Ishikawa (cell line): ENCODE data around the gene HSD11B1.

ENCODE experiments used
- CEBPB ChIP-seq: IDR thresholded peaks from 2 replicates; pipeline ENCODE4 v1.6.1; 2012
- CREB1 ChIP-seq: IDR thresholded peaks from 2 replicates; pipeline ENCODE4 v1.6.1; 2012; ENCODE audit warnings: low read depth
- EGR1 ChIP-seq: IDR thresholded peaks from 2 replicates; pipeline ENCODE4 v1.6.1; 2012
- EP300 ChIP-seq: IDR thresholded peaks from 2 replicates; pipeline ENCODE4 v1.6.1; 2012; ENCODE audit warnings: borderline replicate concordance
- FOXM1 ChIP-seq: IDR thresholded peaks from 2 replicates; pipeline ENCODE4 v1.6.1; 2012; ENCODE audit warnings: low read depth, borderline replicate concordance
- NFIC ChIP-seq: IDR thresholded peaks from 2 replicates; pipeline ENCODE4 v1.6.1; 2012
- RAD21 ChIP-seq: IDR thresholded peaks from 2 replicates; pipeline ENCODE4 v1.6.1; 2012; ENCODE audit warnings: low read depth
- TAF1 ChIP-seq: IDR thresholded peaks from 2 replicates; pipeline ENCODE4 v1.6.1; 2012; ENCODE audit warnings: low read depth, mild to moderate bottlenecking
- TCF12 ChIP-seq: IDR thresholded peaks from 2 replicates; pipeline ENCODE4 v1.6.1; 2012; ENCODE audit warnings: low read depth
- TEAD4 ChIP-seq: IDR thresholded peaks from 2 replicates; pipeline ENCODE4 v1.6.1; 2012
- USF1 ChIP-seq: IDR thresholded peaks from 2 replicates; pipeline ENCODE4 v1.6.1; 2012
- YY1 ChIP-seq: IDR thresholded peaks from 2 replicates; pipeline ENCODE4 v1.6.1; 2012; ENCODE audit warnings: low read depth
- ZBTB7A ChIP-seq: IDR thresholded peaks from 2 replicates; pipeline ENCODE4 v1.6.1; 2012; ENCODE audit warnings: low read depth
- TF ChIP-seq, protein P1 (sequence below): IDR thresholded peaks from 2 replicates; pipeline ENCODE4 v1.6.1; 2012
- TF ChIP-seq, protein P2 (sequence below): IDR thresholded peaks from 2 replicates; pipeline ENCODE4 v1.6.1; 2012; ENCODE audit warnings: low read depth, mild to moderate bottlenecking

Gene HSD11B1

GRCh38 chr1:209672705-209673630 is 31.7 kb upstream of the HSD11B1 start:
- peak; percentile 43 for TF ChIP-seq USF1
- TF ChIP-seq, protein P1, sequence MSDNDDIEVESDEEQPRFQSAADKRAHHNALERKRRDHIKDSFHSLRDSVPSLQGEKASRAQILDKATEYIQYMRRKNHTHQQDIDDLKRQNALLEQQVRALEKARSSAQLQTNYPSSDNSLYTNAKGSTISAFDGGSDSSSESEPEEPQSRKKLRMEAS = no peak

DNA sequence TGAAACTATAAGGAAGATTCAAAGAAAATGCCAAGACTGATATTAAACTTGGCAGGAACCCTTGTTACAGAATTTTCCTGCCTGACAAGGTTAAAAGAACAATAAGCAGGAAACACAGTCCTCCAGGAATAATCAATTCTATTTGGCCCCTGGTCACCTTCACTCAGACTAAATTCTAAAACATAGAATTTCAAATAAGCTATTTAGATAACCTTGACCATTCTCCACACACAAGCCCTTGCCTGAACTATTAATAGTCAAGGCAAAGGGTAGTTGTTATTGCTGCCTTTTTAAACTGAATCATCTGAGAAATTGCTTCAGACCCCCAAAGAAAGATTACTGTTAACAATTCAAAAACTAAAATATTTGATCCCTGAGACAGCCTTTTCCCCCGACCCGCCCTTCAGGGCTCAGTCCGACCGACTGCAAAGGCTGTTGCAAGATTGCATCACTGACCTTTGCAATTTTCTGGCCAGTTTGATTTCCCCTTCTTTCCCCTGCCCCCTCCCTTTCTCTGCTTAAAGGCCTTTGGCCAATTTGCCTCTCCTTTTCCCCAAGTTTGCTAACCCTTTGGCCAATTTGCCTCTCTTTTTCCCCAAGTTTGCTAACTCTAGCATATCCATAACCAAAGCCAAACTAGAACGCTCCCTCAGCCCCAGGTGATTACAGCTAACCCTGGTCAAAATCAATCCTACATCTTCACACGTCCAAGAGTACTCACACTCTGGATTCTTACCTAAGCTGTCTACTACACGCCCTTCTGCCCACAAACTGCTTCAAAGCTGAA is 30.8 kb upstream of the HSD11B1 start:
- peak; percentile 80 for TF ChIP-seq CEBPB
- TF ChIP-seq USF1 = no peak

DNA sequence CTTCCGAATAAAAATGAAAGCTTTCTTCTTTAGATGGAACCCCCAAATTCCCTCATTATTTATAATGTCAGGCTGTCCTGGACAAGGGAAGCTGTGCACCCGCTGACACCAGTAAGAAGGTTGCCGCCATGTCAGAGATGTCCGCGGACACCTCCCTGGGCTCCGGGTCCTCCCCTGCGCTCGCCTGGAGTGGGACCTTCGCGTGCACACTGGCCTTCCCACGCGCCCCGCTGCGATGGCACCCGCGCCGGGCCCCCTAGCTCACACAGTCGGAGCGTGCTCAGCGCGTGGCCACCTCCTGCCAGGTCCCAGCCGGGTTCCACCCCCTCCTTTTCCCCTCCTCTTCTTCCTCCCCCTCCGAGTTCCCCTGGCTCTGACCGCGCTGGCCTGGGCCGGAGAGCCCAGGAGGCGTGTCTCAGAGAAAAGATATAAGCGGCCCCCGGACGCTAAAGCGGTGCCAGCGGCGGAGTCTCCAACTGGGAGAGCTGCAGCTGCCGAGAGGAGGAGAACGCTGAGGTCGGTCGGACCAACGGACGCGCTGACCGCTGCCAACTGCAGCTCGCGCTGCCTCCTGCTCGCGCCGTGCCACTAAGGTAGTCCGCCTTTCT is 29.6 kb upstream of the HSD11B1 start, which contains the start of gene G0S2:
TSS of gene G0S2 (plus strand) at position 456 of the 608 bp plus-strand sequence. CDS start 273 bp downstream, outside the sequence.
- TF ChIP-seq EP300 (peak; percentile 88), USF1 (no peak), CEBPB (no peak), NFIC (peak; percentile 93), TEAD4 (peak; percentile 86), FOXM1 (0 out of 2 replicates have a peak, but pooled peaks have one; percentile 24), EGR1 (peak; percentile 53; the same call in 1 of the 2 replicates), RAD21 (no peak), CREB1 (no peak), YY1 (peak; percentile 57), TAF1 (no peak), ZBTB7A (no peak), TCF12 (peak; percentile 97)
- TF ChIP-seq, protein P1 = peak; percentile 80
- TF ChIP-seq, protein P2, sequence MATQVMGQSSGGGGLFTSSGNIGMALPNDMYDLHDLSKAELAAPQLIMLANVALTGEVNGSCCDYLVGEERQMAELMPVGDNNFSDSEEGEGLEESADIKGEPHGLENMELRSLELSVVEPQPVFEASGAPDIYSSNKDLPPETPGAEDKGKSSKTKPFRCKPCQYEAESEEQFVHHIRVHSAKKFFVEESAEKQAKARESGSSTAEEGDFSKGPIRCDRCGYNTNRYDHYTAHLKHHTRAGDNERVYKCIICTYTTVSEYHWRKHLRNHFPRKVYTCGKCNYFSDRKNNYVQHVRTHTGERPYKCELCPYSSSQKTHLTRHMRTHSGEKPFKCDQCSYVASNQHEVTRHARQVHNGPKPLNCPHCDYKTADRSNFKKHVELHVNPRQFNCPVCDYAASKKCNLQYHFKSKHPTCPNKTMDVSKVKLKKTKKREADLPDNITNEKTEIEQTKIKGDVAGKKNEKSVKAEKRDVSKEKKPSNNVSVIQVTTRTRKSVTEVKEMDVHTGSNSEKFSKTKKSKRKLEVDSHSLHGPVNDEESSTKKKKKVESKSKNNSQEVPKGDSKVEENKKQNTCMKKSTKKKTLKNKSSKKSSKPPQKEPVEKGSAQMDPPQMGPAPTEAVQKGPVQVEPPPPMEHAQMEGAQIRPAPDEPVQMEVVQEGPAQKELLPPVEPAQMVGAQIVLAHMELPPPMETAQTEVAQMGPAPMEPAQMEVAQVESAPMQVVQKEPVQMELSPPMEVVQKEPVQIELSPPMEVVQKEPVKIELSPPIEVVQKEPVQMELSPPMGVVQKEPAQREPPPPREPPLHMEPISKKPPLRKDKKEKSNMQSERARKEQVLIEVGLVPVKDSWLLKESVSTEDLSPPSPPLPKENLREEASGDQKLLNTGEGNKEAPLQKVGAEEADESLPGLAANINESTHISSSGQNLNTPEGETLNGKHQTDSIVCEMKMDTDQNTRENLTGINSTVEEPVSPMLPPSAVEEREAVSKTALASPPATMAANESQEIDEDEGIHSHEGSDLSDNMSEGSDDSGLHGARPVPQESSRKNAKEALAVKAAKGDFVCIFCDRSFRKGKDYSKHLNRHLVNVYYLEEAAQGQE = no peak

GRCh38 chr1:209675565-209676154 is 29.0 kb upstream of the HSD11B1 start:
- TF ChIP-seq NFIC (no peak), TAF1 (no peak), CEBPB (no peak), TCF12 (no peak), RAD21 (no peak)
- TF ChIP-seq, protein P1 = no peak

GRCh38 chr1:209678981-209679539 is 25.6 kb upstream of the HSD11B1 start:
- TF ChIP-seq ZBTB7A = no peak
- TF ChIP-seq CEBPB = no peak
- TF ChIP-seq TAF1 = no peak
- no peak for TF ChIP-seq EP300

GRCh38 chr1:209685821-209686220 is 18.8 kb upstream of the HSD11B1 start:
- TF ChIP-seq RAD21 = no peak
